ENCODE data around the gene CCDC83.
A peak's percentile ranks its signal among the peaks of the same experiment; 100 is the strongest.

The CCDC83 gene

GRCh38 chr11:85855341-85855656, at the start of gene CCDC83:
CCDC83 (plus strand) TSS chr11:85855383; CDS start chr11:85865124, 9,741 bp downstream.
- DNase-seq (ENCODE audit: low spot score) = no peak

- DNase-seq (ENCODE audit: low spot score) = no peak
These were observed 49.8 kb upstream of the CCDC83 start for GRCh38 chr11:85805387-85805786.

- no peak for DNase-seq (ENCODE audit: low spot score)
These were observed 49.2 kb upstream of the CCDC83 start for GRCh38 chr11:85806016-85806415.

- no peak for DNase-seq (ENCODE audit: low spot score)
These were observed 48.3 kb upstream of the CCDC83 start for GRCh38 chr11:85806876-85807275.

- DNase-seq (ENCODE audit: low spot score) = no peak
These were observed 46.0 kb upstream of the CCDC83 start for GRCh38 chr11:85809191-85809590.

- DNase-seq (ENCODE audit: low spot score) = no peak
These were observed 45.3 kb upstream of the CCDC83 start for GRCh38 chr11:85809863-85810262.

GRCh38 chr11:85810521-85810870, 44.7 kb upstream of the CCDC83 start:
- DNase-seq (ENCODE audit: low spot score) = no peak

- peak; percentile 90 for DNase-seq (ENCODE audit: low spot score)
These were observed 44.1 kb upstream of the CCDC83 start, which contains the start of gene SYTL2 for GRCh38 chr11:85810871-85811611. SYTL2 (minus strand) TSS chr11:85811141; CDS start chr11:85757725, 53,416 bp downstream.

GRCh38 chr11:85811624-85812023, 43.6 kb upstream of the CCDC83 start:
- DNase-seq (ENCODE audit: low spot score) = no peak

GRCh38 chr11:85813721-85814120, 41.5 kb upstream of the CCDC83 start:
- DNase-seq (ENCODE audit: low spot score) = no peak

- peak; percentile 50 for DNase-seq (ENCODE audit: low spot score)
These were observed 39.8 kb upstream of the CCDC83 start for GRCh38 chr11:85815186-85815931.

- no peak for DNase-seq (ENCODE audit: low spot score)
These were observed 35.7 kb upstream of the CCDC83 start for GRCh38 chr11:85819441-85819840.

- no peak for DNase-seq (ENCODE audit: low spot score)
These were observed 33.5 kb upstream of the CCDC83 start for GRCh38 chr11:85821636-85822035.

- no peak for DNase-seq (ENCODE audit: low spot score)
These were observed 32.4 kb upstream of the CCDC83 start for GRCh38 chr11:85822814-85823213.

- no peak for DNase-seq (ENCODE audit: low spot score)
These were observed 31.4 kb upstream of the CCDC83 start for GRCh38 chr11:85823816-85824215.

- DNase-seq (ENCODE audit: low spot score) = no peak
These were observed 29.6 kb upstream of the CCDC83 start for GRCh38 chr11:85825616-85826015.

GRCh38 chr11:85826116-85826855, 28.9 kb upstream of the CCDC83 start:
- no peak for DNase-seq (ENCODE audit: low spot score)

- peak; percentile 56 for DNase-seq (ENCODE audit: low spot score)
These were observed 27.2 kb upstream of the CCDC83 start for GRCh38 chr11:85827748-85828639.

- no peak for DNase-seq (ENCODE audit: low spot score)
These were observed 26.6 kb upstream of the CCDC83 start for GRCh38 chr11:85828640-85828978.

GRCh38 chr11:85829172-85829571, 26.0 kb upstream of the CCDC83 start:
- no peak for DNase-seq (ENCODE audit: low spot score)

- no peak for DNase-seq (ENCODE audit: low spot score)
These were observed 24.1 kb upstream of the CCDC83 start for GRCh38 chr11:85831050-85831449.

GRCh38 chr11:85835263-85835662, 19.9 kb upstream of the CCDC83 start:
- DNase-seq (ENCODE audit: low spot score) = no peak

All from AG08396 (cell line).